Inferior parietal cortex (tissue), 1 donor: ENCODE measurements around the gene DENND4A.
A peak's percentile ranks its signal among the peaks of the same experiment; 100 is the strongest.

Experiments used
- DNase-seq: peaks from one replicate; pipeline ENCODE4 v3.0.0-alpha.2; 2016; ENCODE audit errors: extremely low spot score

The DENND4A gene

DNA sequence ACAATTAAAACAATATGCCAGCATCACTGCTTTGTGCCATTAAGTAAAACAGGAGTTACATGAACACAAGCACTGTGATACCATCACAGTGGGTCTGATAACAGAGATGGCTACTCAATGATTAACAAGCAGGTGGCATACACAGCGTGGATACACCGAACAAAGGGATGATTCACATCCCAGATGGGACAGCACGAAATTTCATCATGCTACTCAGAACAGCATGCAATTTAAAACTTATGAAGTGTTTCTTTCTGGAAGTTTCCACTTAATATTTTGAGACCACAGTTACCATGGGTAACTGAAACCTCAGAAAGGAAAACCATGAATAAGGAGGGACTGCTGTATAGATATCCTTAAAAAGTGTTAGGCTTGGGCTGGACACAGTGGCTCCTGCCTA lies 125.8 kb downstream of the DENND4A start:
- peak; percentile 46 for DNase-seq

DNA sequence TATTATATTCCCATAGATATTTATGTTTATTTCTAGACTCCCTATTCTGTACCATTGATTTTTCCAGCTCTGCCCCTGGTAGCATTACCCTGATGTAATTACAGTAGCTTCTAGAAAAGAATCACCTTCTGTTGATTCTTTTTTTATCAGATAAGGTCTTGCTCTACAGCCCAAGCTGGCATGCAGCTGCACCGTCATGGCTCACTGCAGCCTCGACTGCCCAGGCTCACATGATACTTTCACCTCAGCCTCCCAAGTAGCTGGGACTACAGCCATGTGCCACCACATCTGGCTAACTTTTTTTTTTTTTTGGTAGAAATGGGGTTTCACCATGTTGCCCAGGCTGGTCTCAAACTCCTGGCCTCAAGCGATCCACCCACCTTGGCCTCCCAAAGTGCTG lies 128.6 kb downstream of the DENND4A start:
- DNase-seq: no peak

DNA sequence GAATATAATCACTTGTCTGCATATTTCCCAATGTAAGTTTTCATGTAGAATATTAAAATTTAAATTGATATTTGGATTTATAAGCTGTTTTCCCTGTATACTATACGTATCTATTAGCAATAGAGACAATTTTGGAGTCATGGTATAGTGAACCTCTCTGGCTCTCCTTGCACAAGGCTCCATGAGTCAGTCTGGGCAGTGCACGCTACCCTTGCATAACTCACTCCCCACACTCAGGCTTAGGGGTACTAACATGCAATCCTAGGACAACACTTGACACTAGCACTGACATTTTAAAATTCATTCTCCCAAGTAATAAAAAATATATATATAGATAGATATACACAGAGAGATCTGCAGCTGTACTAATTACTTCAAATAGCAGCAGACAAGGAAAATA lies 131.2 kb downstream of the DENND4A start:
- DNase-seq: no peak

DNA sequence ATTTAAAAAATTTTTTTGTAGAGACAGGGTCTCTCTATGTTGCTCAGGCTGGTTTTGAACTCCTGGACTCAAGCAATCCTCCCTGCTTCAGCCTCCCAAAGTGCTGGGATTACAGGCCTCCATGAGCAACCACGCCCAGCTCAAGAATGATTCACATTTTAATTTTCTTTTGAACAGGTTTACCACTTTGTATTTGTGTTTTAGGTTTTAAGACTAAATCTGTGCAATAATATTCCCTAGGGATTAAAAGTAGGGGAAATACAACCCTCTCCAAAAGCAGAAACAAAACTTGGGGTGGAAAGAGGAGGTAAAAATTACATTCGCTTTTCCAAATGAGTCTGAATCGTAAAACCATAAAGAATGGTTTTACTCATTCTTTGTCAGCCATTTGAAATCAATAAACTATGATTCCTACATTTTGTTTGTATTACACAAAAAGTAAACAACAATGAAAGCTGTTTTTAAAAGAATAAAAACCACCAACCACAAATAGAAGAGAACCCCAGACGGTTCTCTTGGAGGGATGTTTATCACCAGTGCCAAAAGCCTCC lies 132.5 kb downstream of the DENND4A start:
- no peak for DNase-seq

DNA sequence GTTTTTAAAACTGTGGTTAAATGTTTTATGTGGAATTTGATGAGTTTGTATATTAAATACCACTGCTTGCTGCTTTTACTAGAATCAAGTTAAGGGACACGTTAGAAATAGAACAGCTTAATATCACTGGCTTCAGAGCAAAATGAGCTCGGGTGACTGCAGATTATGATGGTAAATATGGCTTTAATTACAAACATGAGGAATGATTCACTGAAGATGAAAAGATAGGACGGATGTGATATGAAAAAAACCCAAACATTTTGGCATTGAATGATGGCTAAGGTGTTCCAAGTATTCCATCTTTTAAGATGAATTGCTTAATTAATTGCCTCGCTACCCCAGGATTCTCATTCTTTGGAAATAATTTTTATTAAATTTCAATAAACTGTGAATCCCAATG lies 136.6 kb downstream of the DENND4A start:
- no peak for DNase-seq

DNA sequence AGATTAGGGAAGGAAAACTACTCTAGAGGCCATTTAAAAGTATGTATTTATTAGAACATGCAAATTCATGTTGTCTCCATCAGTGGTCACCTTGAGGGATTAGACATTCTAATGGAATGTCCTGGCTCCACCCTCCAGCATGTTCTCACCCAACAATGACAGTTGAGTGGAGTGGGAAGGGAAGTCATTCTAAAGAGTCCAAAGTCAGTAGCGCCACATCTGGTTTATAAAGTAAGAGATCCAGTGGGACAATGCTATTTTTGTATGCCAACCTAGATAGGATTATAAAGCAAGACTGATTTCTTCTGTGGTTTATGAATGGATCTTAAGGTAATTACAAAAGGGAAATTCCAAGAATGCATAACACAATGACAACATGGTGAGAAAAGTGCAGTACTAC lies 137.1 kb downstream of the DENND4A start:
- DNase-seq: no peak

DNA sequence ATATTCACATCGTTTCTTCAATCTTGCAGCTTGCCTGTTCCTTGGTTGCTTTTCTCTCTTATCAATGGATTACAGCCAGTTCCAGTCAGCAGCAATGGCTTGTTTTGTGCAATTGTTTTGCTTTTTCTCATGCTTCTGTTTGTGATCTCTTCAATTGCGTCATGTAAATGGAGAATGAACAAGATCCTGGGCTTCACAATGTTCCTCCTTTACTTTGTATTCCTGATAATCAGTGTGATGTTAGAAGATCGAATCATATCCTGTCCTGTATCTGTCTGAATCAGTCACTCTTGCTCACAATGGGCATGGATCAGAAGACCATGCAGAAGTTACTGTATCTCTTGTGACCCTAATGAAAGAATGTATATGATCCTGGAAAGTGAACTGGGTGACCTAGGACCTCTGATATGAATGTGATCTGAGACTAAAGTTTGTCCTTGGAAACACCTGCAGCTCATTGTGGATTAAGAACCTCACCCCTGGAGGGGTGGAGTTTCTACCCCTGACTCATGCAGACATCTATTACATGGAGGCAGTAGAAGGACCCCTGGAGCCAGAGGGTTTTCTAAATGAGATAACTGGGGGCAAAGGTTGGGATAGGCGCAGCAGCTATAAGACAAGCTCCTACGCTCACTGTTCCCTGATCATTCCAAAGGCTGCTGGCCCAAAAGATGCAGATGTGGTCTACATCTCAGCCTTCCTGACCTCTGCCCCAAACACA lies 138.1 kb downstream of the DENND4A start:
- DNase-seq: no peak

DNA sequence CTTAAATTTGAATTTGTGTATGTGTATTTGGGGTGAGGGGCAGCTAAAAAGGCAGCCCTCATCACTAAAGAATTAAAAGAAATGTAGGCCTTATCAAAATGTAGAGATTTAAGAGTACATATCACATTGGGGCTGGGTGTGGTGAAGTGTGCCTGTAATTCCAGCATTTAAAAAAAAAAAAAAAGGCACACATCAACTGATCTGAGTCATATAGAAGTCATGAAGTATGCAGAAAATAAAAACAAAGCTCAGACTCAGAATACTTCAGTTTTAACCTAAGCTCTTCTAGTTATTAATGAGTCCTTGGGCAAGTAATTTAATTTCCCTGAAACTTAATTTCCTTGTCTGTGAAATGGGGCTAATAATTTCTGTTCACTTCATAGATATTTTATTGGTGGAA lies 138.8 kb downstream of the DENND4A start:
- DNase-seq: no peak

DNA sequence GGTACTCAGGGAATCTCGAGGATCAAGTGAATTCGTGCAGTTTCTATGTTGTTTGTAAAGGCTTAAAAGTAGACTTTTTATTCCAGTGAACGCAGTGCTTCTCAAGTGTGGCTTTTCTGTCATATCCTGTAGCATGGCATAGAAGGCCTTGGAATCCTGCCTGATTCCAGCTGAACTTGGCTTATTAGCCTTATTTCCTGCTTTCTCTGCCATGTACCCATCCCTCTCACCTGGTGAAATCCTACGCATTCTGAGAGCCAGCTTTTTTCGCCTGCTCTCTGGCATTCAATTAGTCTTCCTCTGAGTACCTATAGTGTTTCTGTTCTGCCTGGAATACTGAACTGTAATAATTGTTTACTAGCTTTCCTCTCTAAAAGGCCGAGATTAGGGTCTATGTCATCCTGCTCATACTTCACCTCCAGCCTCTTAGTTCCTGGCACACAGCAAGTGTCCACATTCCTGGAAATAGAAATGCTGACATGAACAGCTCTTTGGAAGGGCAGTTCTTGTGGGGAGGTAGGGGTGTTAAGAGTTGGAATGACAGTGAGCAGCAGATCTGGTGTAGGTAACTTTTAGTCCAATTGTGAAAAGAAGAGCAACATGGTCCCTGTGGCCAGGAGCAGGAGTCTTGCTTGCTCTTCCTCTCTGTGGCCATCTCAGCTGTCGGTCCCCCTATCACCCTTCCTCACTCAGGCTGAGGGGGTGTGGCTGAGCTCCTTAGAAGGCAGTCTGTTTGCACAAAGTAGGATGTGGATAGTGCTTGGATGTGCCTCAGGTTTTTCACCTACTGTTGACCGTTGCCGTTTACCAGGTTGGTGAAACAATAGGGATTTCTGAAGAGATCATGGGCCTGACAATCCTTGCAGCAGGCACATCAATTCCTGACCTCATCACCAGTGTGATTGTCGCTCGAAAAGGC lies 140.0 kb downstream of the DENND4A start:
- DNase-seq: no peak

DNA sequence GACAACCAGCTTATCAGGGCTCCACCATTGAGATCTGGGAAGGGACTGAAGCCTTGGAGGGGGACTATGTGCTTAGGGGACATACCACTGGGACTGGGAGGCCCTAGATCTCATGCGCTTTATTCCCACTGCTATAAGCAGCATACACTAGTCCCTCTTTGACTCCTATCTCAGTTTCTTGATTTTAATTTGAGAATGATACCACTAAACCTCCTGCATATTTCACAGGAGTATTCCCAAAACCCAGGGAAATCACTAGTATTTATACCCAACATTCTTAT lies 141.1 kb downstream of the DENND4A start:
- no peak for DNase-seq

DNA sequence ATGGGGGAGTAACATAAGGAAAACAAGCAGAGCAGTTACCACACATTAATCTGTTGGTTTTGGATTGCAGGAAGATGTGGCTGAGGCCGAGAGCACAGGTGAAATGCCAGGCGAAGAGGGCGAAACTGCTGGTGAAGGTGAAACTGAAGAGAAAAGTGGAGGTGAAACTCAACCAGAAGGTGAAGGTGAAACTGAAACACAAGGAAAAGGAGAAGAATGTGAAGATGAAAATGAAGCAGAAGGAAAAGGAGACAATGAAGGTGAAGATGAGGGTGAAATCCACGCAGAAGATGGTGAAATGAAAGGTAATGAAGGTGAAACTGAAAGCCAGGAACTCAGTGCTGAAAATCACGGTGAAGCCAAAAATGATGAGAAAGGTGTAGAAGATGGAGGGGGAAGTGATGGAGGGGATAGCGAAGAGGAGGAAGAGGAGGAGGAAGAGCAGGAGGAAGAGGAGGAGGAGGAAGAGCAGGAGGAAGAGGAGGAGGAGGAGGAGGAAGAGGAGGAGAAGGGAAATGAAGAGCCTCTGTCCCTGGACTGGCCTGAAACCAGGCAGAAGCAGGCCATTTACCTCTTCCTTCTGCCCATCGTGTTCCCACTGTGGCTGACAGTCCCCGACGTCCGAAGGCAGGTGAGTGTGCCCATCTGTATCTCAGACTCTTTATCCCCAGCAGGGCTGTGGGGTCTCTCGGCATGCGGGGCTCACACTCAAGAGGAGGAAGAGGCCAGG lies 141.6 kb downstream of the DENND4A start:
- no peak for DNase-seq

DNA sequence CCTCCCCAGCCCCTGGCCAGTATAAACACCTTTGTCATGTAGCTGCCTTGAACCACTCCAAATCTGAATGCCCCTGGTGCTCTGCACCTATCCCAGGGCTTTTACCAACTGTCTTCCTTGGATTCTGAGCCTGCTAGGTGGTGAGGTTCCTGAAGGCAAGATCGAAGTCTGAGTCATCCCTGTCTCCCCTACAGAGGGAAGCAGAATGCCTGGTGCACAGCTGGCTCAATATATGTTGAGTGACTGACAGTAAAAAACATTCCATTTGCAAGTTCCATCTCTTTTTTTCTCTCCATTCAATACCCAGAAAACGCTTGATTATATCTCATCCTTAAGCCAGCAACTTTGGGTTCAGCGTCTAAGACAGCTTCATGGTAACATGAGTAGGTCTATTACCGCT lies 145.6 kb downstream of the DENND4A start:
- DNase-seq: no peak

DNA sequence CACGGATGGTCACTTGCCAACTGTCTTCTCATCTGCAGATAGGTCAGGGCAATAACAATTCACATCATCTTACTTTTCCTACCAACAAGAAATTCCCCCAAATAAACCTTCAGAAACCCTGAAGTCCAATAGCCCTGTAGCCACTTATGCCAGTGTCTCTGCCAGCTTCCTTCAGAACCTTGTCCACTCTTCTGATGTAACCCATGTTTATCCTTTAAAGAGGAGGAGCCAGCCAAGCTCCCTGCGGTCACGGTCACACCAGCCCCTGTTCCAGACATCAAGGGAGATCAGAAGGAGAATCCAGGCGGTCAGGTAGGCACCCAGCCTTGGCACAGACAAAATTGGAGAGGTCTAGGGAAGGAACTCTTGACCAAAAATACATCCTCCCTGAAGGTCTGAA lies 146.7 kb downstream of the DENND4A start:
- no peak for DNase-seq

DNA sequence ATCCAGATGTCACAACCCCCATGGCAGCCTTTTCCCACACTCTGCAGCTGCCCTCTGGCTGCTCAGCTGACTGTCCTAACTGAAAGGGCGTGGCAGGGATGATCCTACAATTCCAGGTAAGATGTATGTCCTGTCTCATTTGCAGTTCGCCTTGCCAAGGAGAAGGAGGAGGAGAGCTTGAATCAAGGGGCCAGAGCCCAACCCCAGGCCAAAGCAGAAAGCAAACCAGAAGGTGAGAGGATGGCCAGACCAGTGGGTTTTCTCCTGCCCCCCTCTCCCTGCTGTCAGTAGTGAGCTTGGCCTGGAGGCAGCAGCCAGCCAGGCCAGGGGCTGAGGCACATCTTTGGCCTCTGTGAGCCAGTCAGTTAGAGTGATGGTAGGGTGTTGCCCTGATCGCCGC lies 147.8 kb downstream of the DENND4A start:
- no peak for DNase-seq

DNA sequence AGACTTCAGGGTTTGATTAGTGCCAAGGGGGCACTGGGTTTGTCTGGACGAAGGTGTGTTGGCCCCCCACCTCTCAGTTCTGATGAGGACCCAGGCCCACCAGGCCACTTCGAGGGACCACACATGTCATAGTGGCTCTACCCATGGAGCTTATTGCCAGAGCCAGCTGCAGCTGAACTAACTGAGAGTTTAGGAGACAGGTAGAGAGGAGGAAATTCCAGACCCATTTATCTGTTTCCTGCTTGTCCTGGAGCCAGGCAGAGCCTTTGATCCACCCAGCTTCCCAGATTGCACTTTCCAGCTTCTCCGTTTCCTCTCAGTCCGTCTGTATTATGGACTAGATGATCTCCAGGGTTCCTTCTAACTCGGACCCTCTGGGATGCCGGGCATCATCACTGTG lies 149.5 kb downstream of the DENND4A start:
- no peak for DNase-seq

DNA sequence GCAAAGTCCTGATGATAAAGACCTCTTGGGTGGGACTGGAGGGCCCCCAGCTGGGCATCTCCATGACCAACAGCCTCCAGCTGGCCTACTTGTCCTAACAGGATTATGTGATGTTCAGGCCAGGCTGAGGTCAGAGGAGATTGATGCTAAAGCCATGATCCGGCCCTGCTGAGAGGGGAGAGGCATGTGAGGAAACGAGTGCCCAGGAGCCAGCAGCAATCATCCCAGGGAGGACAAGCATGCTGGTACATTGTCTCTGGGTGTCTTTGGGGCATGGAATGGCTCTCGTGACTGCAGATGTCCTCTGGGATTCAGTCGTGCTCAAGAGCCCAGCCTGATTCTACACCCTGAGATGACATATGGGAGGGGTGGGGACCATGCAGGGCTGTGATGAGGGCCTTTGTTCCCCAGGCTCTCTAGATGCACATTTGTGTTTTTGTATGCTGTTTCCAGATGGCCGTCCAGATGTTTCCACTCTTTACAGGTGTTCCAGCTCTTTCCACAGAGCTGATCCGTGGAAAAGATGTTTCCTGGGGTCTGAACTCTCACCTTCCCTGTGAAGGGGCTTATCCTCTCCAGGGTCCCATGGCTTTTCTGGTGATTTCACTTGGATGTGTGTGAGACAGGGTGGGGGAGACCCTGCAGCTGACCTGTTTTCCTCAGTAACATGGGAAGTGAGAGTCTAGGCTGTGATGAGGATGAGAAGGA lies 150.2 kb downstream of the DENND4A start:
- DNase-seq: no peak

DNA sequence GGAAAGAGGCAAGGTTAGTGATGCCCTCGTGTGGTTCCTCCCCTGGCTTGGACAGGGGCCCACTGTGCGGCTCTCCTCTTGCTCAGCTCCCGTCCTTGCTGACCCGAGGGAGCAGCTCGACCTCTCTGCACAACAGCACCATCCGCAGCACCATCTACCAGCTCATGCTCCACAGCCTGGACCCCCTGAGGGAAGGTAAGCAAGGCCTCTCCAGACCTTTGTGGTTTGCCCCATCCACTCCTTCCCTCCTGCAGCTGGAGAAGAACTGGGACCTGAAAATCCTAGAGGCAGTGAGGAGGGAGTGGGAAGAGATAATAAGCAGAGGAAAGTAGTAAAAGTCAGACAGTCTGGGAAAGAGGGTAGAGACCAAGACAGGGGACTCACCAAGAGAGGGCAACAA lies 152.6 kb downstream of the DENND4A start:
- DNase-seq: no peak

DNA sequence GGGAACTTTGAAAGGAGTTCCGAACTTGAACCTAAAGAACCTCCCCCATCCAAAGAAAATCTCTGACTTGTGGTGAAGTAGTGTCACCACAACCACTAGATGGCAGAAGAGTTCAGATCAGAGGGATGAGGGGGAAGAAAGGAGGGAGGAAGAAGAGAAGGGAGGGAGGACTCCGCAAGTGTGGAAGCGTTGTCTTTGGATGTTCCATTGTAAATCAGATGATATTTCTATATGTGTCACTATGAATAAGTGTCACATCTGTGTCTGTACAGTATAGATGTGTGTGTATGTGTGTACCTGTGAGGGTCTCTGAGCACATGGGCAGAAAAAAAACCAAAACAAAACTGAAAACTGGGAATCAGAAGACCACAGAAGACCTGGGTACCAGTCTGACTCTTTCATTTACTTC lies 153.4 kb downstream of the DENND4A start:
- DNase-seq: peak; percentile 93

DNA sequence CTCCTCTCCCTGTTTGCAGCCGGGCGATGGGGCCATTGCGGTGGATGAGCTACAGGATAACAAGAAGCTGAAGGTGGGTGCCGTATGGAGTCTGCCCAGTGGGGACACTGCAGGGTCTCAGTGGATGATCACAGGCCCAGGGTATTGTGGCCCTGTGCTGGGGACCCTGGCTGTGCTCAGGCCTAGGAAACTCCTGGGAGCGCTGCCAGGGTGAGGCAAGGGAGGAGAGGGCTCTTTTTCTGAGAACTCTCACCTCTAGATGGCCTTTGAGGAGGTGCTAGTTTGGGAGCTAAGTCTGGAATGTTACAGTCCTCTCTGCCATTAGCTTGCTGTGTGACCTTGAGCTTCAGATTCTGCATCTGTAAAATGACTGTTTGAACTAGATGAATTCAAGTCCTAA lies 154.0 kb downstream of the DENND4A start:
- DNase-seq: no peak

DNA sequence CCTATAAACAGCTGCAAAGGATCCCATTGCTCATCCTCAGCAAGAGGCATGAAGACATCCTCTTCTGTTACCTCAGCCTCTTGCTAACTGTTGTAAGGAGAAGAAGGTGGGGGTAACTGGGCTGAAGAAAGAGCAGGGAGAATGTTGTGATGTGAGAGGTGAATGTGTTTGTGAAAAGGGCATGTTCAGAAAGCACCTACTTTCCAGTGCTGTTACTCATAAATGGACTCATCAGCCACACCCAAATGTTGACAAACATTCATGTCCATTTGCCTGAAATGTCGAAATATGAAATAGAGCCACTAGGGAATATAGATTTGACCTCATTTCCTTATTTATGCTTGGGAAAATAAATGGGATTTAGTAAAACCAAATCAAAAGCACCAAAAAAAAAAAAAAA lies 157.7 kb downstream of the DENND4A start:
- no peak for DNase-seq

DNA sequence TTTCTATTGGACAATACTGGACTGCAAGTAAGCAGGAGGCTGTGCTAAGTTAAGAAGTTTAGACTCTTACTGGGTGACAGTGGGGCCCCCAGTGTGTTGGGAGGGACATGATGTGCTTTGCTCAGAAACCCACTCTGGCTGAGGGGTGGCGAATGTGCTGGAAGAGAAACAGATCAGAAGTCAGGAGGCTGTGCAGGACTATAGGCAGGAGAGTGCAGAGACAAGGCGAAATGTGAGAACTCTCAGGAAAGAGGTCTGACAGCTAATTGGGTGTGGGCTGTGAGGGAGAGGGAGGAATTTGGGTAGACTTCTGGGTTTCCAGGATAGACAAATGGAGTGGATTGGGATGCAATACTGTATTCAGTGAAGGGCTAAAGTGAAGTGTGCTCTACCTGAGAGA lies 158.3 kb downstream of the DENND4A start:
- DNase-seq: no peak
